ENCODE measurements around the gene L3MBTL4. TPM values are rescaled to one million over a fixed set of nuclear protein-coding genes. Genes with fewer than 3 reads are reported as not detected.
"Not testable (repeated sequence)": the region's sequence is repeated elsewhere in the genome, so short reads cannot be mapped to it uniquely, and the experiment has no call there.

The L3MBTL4 gene
- total RNA-seq, 4 donors from 2014 or later: 3.6 to 9.0 (median 5.0) TPM

GRCh38 chr18:6284300-6284699 lies 130.4 kb downstream of the L3MBTL4 start:
- H3K27me3 ChIP-seq: no peaks in the 10 kb centered on the region
- WGBS, 2 donors: 97 to 98% methylated on average over 12 to 20 of the region's 24 CpGs

GRCh38 chr18:6281874-6282273 lies 132.8 kb downstream of the L3MBTL4 start:
- intact Hi-C loops (cut with DNase I): no loop called here
- Histone ChIP-seq H3K9me3 (no peaks in the 10 kb centered on the region), H3K36me3 (peaks cover 0 to 18% (median 0%) of the 10 kb centered on the region in 3 donors), H3K27ac (no peak overlapping the region), H3K27me3 (no peaks in the 10 kb centered on the region), H3K4me1 (no peaks in the 10 kb centered on the region), H3K4me3 (no peak overlapping the region)
- no peak for DNase-seq
- TF ChIP-seq CTCF (IDR thresholded peaks at IDR 0.05): no peak
- no peak for TF ChIP-seq POLR2A (IDR thresholded peaks at IDR 0.05)
- WGBS, 2 donors: 75 to 79% methylated on average over 4 of the region's 4 CpGs

More at GRCh38 chr18:6284300-6284699, 130.4 kb downstream of the L3MBTL4 start:
- H3K27ac ChIP-seq: no peak overlapping the region
- no peak for TF ChIP-seq CTCF (IDR thresholded peaks at IDR 0.05)
- TF ChIP-seq POLR2A (IDR thresholded peaks at IDR 0.05): no peak
- H3K4me1 ChIP-seq: no peaks in the 10 kb centered on the region
- intact Hi-C loops (cut with DNase I): no loop called here
- no peak for DNase-seq
- no peak overlapping the region for H3K4me3 ChIP-seq
- H3K36me3 ChIP-seq: peaks cover 0 to 18% (median 0%) of the 10 kb centered on the region in 3 donors
- no peaks in the 10 kb centered on the region for H3K9me3 ChIP-seq

GRCh38 chr18:6280211-6280743 lies 134.4 kb downstream of the L3MBTL4 start:
- peaks cover 0 to 18% (median 0%) of the 10 kb centered on the region in 3 donors for H3K36me3 ChIP-seq
- H3K27me3 ChIP-seq: no peaks in the 10 kb centered on the region
- H3K27ac ChIP-seq: no peak overlapping the region
- 73 to 80% methylated on average over 2 of the region's 2 CpGs for WGBS, 2 donors
- no peak for DNase-seq
- TF ChIP-seq POLR2A (IDR thresholded peaks at IDR 0.05): no peak
- TF ChIP-seq CTCF (IDR thresholded peaks at IDR 0.05): no peak
- H3K4me1 ChIP-seq: no peaks in the 10 kb centered on the region
- H3K4me3 ChIP-seq: no peak overlapping the region
- intact Hi-C loops (cut with DNase I): no loop called here
- H3K9me3 ChIP-seq: no peaks in the 10 kb centered on the region

GRCh38 chr18:6279308-6279707 lies 135.4 kb downstream of the L3MBTL4 start:
- WGBS, 2 donors: 58 to 65% methylated on average over 1 of the region's 1 CpG

GRCh38 chr18:6273423-6273822 lies 141.3 kb downstream of the L3MBTL4 start:
- H3K36me3 ChIP-seq: no peaks in the 10 kb centered on the region
- H3K27me3 ChIP-seq: no peaks in the 10 kb centered on the region
- H3K27ac ChIP-seq: no peak overlapping the region
- 82 to 92% methylated on average over 4 of the region's 6 CpGs for WGBS, 2 donors
- intact Hi-C loops (cut with DNase I): no loop called here
- no peak for DNase-seq
- no peak overlapping the region for H3K4me3 ChIP-seq
- TF ChIP-seq CTCF (IDR thresholded peaks at IDR 0.05): no peak
- no peak for TF ChIP-seq POLR2A (IDR thresholded peaks at IDR 0.05)
- no peaks in the 10 kb centered on the region for H3K4me1 ChIP-seq
- no peaks in the 10 kb centered on the region for H3K9me3 ChIP-seq

More at GRCh38 chr18:6279308-6279707, 135.4 kb downstream of the L3MBTL4 start:
- Histone ChIP-seq H3K4me1 (no peaks in the 10 kb centered on the region), H3K36me3 (peaks cover 0 to 10% (median 0%) of the 10 kb centered on the region in 3 donors), H3K4me3 (no peak overlapping the region), H3K27me3 (no peaks in the 10 kb centered on the region), H3K27ac (no peak overlapping the region), H3K9me3 (no peaks in the 10 kb centered on the region)
- DNase-seq: no peak
- intact Hi-C loops (cut with DNase I): no loop called here
- TF ChIP-seq CTCF (IDR thresholded peaks at IDR 0.05) (no peak), POLR2A (IDR thresholded peaks at IDR 0.05) (no peak)

GRCh38 chr18:6272144-6272543 lies 142.6 kb downstream of the L3MBTL4 start:
- H3K4me1 ChIP-seq; intact Hi-C loops (cut with DNase I); H3K9me3 ChIP-seq; H3K27me3 ChIP-seq; DNase-seq; H3K36me3 ChIP-seq; H3K4me3 ChIP-seq; H3K27ac ChIP-seq: not testable (repeated sequence)
- 49 to 57% methylated on average over 7 to 10 of the region's 10 CpGs for WGBS, 2 donors

All from esophagus squamous epithelium (tissue), 5 donors.